ENCODE data around the gene STMN1. TPM values are rescaled to one million over a fixed set of nuclear protein-coding genes. Genes with fewer than 3 reads are reported as not detected.

The STMN1 gene
- polyA plus RNA-seq, 1 donor from 2014 or later = 1,950 TPM

GRCh38 chr1:25873120-25873519 lies 33.1 kb downstream of the STMN1 start:
- no peak overlapping the region for H3K4me3 ChIP-seq (ENCODE audit: low read length)
- no peaks in the 10 kb centered on the region for H3K9me3 ChIP-seq (ENCODE audit: low read length)
- no peak overlapping the region for H3K9ac ChIP-seq (ENCODE audit: low read length)
- no peaks in the 10 kb centered on the region for H4K20me1 ChIP-seq (ENCODE audit: insufficient read depth)
- no peak overlapping the region for H3K4me2 ChIP-seq (ENCODE audit: low read length)
- H3K79me2 ChIP-seq (replicated peaks; ENCODE audit: insufficient read depth, low read length) = no peaks in the 10 kb centered on the region
- H3K36me3 ChIP-seq (ENCODE audit: insufficient read depth, low read length) = no peaks in the 10 kb centered on the region
- TF ChIP-seq RAD21 (conservative IDR thresholded peaks at IDR 0.05) (no peak), EP300 (conservative IDR thresholded peaks at IDR 0.05; ENCODE audit: poor library complexity, severe bottlenecking) (no peak), POLR2AphosphoS5 (IDR thresholded peaks at IDR 0.05) (no peak), EZH2 (IDR thresholded peaks at IDR 0.05; ENCODE audit: borderline replicate concordance, insufficient read depth, low read length, poor library complexity, severe bottlenecking) (no peak), SMC3 (conservative IDR thresholded peaks at IDR 0.05; ENCODE audit: poor library complexity) (no peak), MXI1 (conservative IDR thresholded peaks at IDR 0.05; ENCODE audit: poor library complexity, severe bottlenecking) (no peak), TAF1 (IDR thresholded peaks at IDR 0.05; ENCODE audit: low read depth) (no peak)
- TF ChIP-seq, protein P1, sequence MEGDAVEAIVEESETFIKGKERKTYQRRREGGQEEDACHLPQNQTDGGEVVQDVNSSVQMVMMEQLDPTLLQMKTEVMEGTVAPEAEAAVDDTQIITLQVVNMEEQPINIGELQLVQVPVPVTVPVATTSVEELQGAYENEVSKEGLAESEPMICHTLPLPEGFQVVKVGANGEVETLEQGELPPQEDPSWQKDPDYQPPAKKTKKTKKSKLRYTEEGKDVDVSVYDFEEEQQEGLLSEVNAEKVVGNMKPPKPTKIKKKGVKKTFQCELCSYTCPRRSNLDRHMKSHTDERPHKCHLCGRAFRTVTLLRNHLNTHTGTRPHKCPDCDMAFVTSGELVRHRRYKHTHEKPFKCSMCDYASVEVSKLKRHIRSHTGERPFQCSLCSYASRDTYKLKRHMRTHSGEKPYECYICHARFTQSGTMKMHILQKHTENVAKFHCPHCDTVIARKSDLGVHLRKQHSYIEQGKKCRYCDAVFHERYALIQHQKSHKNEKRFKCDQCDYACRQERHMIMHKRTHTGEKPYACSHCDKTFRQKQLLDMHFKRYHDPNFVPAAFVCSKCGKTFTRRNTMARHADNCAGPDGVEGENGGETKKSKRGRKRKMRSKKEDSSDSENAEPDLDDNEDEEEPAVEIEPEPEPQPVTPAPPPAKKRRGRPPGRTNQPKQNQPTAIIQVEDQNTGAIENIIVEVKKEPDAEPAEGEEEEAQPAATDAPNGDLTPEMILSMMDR (IDR thresholded peaks at IDR 0.05; ENCODE audit: poor library complexity, severe bottlenecking) = no peak
- TF ChIP-seq, protein P2, sequence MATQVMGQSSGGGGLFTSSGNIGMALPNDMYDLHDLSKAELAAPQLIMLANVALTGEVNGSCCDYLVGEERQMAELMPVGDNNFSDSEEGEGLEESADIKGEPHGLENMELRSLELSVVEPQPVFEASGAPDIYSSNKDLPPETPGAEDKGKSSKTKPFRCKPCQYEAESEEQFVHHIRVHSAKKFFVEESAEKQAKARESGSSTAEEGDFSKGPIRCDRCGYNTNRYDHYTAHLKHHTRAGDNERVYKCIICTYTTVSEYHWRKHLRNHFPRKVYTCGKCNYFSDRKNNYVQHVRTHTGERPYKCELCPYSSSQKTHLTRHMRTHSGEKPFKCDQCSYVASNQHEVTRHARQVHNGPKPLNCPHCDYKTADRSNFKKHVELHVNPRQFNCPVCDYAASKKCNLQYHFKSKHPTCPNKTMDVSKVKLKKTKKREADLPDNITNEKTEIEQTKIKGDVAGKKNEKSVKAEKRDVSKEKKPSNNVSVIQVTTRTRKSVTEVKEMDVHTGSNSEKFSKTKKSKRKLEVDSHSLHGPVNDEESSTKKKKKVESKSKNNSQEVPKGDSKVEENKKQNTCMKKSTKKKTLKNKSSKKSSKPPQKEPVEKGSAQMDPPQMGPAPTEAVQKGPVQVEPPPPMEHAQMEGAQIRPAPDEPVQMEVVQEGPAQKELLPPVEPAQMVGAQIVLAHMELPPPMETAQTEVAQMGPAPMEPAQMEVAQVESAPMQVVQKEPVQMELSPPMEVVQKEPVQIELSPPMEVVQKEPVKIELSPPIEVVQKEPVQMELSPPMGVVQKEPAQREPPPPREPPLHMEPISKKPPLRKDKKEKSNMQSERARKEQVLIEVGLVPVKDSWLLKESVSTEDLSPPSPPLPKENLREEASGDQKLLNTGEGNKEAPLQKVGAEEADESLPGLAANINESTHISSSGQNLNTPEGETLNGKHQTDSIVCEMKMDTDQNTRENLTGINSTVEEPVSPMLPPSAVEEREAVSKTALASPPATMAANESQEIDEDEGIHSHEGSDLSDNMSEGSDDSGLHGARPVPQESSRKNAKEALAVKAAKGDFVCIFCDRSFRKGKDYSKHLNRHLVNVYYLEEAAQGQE (IDR thresholded peaks at IDR 0.05; ENCODE audit: borderline replicate concordance) = no peak
- H3K9me2 ChIP-seq (ENCODE audit: insufficient read depth, low read length) = no peaks in the 10 kb centered on the region
- H3K27ac ChIP-seq (ENCODE audit: low read length) = no peak overlapping the region
- peaks cover 21% of the 10 kb centered on the region for H3K27me3 ChIP-seq (ENCODE audit: insufficient read depth, low read depth, low read length)
- H3F3A ChIP-seq (ENCODE audit: insufficient read depth, low read length, poor library complexity, severe bottlenecking) = no peaks in the 10 kb centered on the region
- no peak overlapping the region for H2AFZ ChIP-seq (ENCODE audit: low read depth, low read length)

- H2AFZ ChIP-seq (ENCODE audit: low read depth, low read length) = no peak overlapping the region
- peaks cover 21% of the 10 kb centered on the region for H3K27me3 ChIP-seq (ENCODE audit: insufficient read depth, low read depth, low read length)
- H3K9me3 ChIP-seq (ENCODE audit: low read length) = no peaks in the 10 kb centered on the region
- no peaks in the 10 kb centered on the region for H3F3A ChIP-seq (ENCODE audit: insufficient read depth, low read length, poor library complexity, severe bottlenecking)
- H3K9ac ChIP-seq (ENCODE audit: low read length) = no peak overlapping the region
- H3K4me3 ChIP-seq (ENCODE audit: low read length) = no peak overlapping the region
- H3K36me3 ChIP-seq (ENCODE audit: insufficient read depth, low read length) = no peaks in the 10 kb centered on the region
- no peak overlapping the region for H3K4me2 ChIP-seq (ENCODE audit: low read length)
- no peaks in the 10 kb centered on the region for H4K20me1 ChIP-seq (ENCODE audit: insufficient read depth)
- H3K27ac ChIP-seq (ENCODE audit: low read length) = no peak overlapping the region
- H3K9me2 ChIP-seq (ENCODE audit: insufficient read depth, low read length) = no peaks in the 10 kb centered on the region
- TF ChIP-seq, protein P2 (IDR thresholded peaks at IDR 0.05; ENCODE audit: borderline replicate concordance) = no peak
- TF ChIP-seq, protein P1 (IDR thresholded peaks at IDR 0.05; ENCODE audit: poor library complexity, severe bottlenecking) = no peak
- TF ChIP-seq SMC3 (conservative IDR thresholded peaks at IDR 0.05; ENCODE audit: poor library complexity) (no peak), EZH2 (IDR thresholded peaks at IDR 0.05; ENCODE audit: borderline replicate concordance, insufficient read depth, low read length, poor library complexity, severe bottlenecking) (no peak), RAD21 (conservative IDR thresholded peaks at IDR 0.05) (no peak), MXI1 (conservative IDR thresholded peaks at IDR 0.05; ENCODE audit: poor library complexity, severe bottlenecking) (no peak), TAF1 (IDR thresholded peaks at IDR 0.05; ENCODE audit: low read depth) (no peak)
- no peaks in the 10 kb centered on the region for H3K79me2 ChIP-seq (replicated peaks; ENCODE audit: insufficient read depth, low read length)
Measured at GRCh38 chr1:25872713-25873112, 33.5 kb downstream of the STMN1 start.
